ENCODE data around the gene KLK5.
"Not testable (repeated sequence)": the region's sequence is repeated elsewhere in the genome, so short reads cannot be mapped to it uniquely, and the experiment has no call there.

KLK5 gene

DNA sequence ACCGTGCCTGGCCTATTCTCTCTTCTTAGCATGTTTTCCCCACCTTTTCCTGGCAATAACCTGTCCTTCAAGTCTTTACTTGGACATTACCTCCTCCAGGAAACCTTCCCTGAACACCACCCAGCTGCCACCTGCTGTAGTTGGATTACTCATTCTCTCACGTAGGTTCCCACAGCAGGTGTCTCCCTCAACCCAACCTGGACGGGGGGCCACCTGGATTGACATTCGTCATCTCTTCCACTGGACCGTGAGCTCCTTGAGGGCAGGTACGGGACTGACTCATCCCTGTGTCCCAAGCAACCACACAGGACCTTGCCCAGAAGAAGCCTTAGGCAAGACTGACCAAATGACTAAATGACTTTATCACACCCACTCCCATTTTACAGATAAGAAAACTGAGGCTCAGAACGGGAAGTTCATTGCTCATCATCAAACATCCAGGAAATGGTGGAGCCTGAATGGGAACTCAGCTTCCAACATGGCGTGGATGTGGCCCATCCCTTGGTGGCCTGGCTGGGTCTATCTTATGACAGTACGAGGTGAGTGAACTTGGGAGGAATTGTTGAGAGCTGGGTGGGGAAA, 20.0 kb upstream of the KLK5 start:
- Histone ChIP-seq H3K9ac (ENCODE audit: low read depth in 1 of 2, low read length in 2 of 2) (no peak overlapping the region), H3K27ac (ENCODE audit: low read depth in 2 of 2, low read length in 2 of 2) (no peak overlapping the region), H3K27me3 (ENCODE audit: control insufficient read depth in 2 of 2, insufficient read depth in 2 of 2, low read length in 2 of 2) (peaks cover 3 to 7% of the 10 kb centered on the region in 2 donors), H3K4me3 (ENCODE audit: low read length in 2 of 2) (no peak overlapping the region), H3K36me3 (ENCODE audit: control insufficient read depth in 2 of 2, insufficient read depth in 2 of 2, low read length in 2 of 2) (no peaks in the 10 kb centered on the region), H3K4me1 (ENCODE audit: control insufficient read depth in 2 of 2, insufficient read depth in 2 of 2, low read length in 2 of 2) (no peaks in the 10 kb centered on the region), H3K9me3 (ENCODE audit: control insufficient read depth in 2 of 2, low read length in 2 of 2) (no peaks in the 10 kb centered on the region)

DNA sequence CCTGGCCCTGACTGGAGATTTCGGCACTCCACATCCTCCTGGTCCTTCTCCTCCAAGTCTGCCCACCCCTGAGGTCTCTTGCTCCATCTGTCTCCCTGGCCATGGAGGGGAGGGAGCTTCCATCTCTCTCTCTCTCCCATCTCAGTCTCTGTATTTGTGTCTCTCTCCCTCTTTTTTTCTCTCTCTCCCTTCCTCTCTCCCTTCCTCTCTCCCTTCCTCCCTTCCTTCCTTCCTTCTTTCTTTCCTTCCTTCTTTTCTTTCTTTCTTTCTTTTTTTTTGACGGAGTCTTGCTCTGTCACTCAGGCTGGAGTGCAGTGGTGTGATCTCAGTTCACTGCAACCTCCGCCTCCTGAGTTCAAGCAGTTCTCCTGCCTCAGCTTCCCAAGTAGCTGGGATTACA, 17.0 kb upstream of the KLK5 start:
- H3K9me3 ChIP-seq (ENCODE audit: control insufficient read depth in 2 of 2, low read length in 2 of 2); H3K4me1 ChIP-seq (ENCODE audit: control insufficient read depth in 2 of 2, insufficient read depth in 2 of 2, low read length in 2 of 2); H3K36me3 ChIP-seq (ENCODE audit: control insufficient read depth in 2 of 2, insufficient read depth in 2 of 2, low read length in 2 of 2); H3K27me3 ChIP-seq (ENCODE audit: control insufficient read depth in 2 of 2, insufficient read depth in 2 of 2, low read length in 2 of 2); H3K27ac ChIP-seq (ENCODE audit: low read depth in 2 of 2, low read length in 2 of 2); H3K9ac ChIP-seq (ENCODE audit: low read depth in 1 of 2, low read length in 2 of 2); H3K4me3 ChIP-seq (ENCODE audit: low read length in 2 of 2): not testable (repeated sequence)

DNA sequence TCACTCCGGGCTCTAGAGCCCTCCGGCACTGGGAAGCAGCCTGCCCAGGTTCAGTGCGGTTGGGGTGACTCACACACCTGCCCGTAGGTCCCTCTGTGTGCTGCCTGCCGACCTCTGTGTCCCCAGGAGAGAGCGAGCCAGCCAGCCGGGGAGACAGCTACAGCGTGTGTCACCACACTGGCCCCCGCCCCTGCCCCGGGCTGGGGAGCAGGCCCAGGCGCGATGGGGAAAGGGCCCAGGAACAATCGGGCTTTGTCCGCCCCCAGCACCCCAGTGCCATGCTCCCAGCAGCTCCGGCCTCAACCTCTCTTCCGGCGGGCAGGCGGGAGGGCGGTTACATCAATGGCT, 16.5 kb upstream of the KLK5 start, which contains the start of gene KLK6:
TSS of gene KLK6 (minus strand) at position 179 of the 348 bp plus-strand sequence. CDS start 1,487 bp downstream, outside the sequence.
- no peak within 1 kb of the TSS for H3K9ac ChIP-seq (ENCODE audit: low read depth in 1 of 2, low read length in 2 of 2)
- no peak within 1 kb of the TSS for H3K4me3 ChIP-seq (ENCODE audit: low read length in 2 of 2)

DNA sequence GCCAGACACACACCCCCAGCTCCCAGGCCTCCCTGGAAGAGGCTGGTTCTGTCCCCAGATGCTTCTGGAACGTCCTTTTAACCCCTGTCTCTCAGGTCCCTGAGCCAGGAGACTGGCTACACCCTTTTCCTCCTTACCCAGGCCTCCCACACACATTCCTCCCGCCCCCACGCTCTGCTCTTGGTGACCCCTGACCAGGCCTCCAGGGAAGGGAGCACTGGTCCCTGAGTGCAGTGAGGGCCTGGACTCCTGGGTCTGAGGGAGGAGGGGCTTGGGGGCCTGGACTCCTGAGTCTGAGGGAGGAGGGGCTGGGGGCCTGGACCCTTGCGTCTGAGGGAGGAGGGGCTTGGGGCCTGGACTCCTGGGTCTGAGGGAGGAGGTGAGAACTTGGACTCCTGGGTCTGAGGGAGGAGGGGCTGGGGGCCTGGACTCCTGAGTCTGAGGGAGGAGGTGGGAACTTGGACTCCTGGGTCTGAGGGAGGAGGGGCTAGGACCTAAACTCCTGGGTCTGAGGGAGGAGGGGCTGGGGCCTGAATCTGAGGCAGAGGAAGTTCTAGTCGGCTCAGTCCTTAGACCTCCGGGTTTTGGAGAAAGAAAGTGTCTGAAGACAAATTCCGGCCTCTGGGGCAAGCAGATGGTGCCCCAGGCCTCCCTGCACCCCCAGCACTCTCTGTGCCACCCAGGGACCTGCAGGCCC, 16.0 kb upstream of the KLK5 start:
- Histone ChIP-seq H3K4me1 (ENCODE audit: control insufficient read depth in 2 of 2, insufficient read depth in 2 of 2, low read length in 2 of 2) (no peaks in the 10 kb centered on the region), H3K27me3 (ENCODE audit: control insufficient read depth in 2 of 2, insufficient read depth in 2 of 2, low read length in 2 of 2) (peaks cover 1 to 3% of the 10 kb centered on the region in 2 donors), H3K4me3 (ENCODE audit: low read length in 2 of 2) (no peak overlapping the region), H3K9me3 (ENCODE audit: control insufficient read depth in 2 of 2, low read length in 2 of 2) (no peaks in the 10 kb centered on the region), H3K36me3 (ENCODE audit: control insufficient read depth in 2 of 2, insufficient read depth in 2 of 2, low read length in 2 of 2) (no peaks in the 10 kb centered on the region), H3K9ac (ENCODE audit: low read depth in 1 of 2, low read length in 2 of 2) (no peak overlapping the region), H3K27ac (ENCODE audit: low read depth in 2 of 2, low read length in 2 of 2) (no peak overlapping the region)

More for the DNA sequence above, 16.5 kb upstream of the KLK5 start, which contains the start of gene KLK6:
- no peaks in the 10 kb centered on the region for H3K9me3 ChIP-seq (ENCODE audit: control insufficient read depth in 2 of 2, low read length in 2 of 2)
- H3K36me3 ChIP-seq (ENCODE audit: control insufficient read depth in 2 of 2, insufficient read depth in 2 of 2, low read length in 2 of 2): no peaks in the 10 kb centered on the region
- H3K27ac ChIP-seq (ENCODE audit: low read depth in 2 of 2, low read length in 2 of 2): no peak within 1 kb of the TSS
- peaks cover 1 to 3% of the 10 kb centered on the region in 2 donors for H3K27me3 ChIP-seq (ENCODE audit: control insufficient read depth in 2 of 2, insufficient read depth in 2 of 2, low read length in 2 of 2)
- no peaks in the 10 kb centered on the region for H3K4me1 ChIP-seq (ENCODE audit: control insufficient read depth in 2 of 2, insufficient read depth in 2 of 2, low read length in 2 of 2)

DNA sequence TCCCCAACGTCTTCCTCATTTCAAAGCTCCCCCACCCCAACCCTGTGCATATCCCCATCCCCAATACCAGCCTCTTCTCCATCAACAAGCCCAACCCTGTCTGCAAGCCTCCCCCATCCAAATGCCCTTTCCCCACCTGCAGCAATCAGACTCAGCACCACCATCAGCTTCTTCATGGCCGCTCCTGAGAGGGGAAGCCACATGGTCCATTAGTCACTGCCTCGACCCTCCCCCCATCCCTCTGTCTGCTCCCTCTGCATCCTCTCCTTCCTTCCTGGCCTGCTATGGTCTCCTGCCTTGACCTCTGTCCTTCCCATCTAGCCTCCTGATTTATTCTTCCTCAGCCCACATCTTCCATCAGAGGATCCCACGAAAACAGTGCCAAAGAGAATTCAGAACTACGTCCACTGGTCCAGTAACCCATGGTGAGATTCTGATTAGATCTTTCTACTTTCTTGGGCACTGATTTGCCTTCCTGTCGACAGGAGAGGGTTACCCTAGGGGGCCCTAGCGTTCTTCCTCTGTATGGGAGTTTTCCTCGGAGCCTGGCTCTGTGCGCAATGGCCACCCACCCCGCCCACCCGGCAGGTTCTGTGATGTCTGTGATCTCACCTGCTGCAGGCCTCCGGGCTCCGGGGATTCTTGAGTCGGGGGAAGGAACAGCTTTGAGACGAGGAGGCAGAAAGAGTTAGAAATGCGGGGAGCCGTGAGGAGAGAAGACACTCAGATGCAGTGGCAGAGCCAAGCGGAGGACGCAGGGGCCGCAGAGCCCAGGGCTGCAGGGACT, 15.3 kb upstream of the KLK5 start:
- no peak overlapping the region for H3K4me3 ChIP-seq (ENCODE audit: low read length in 2 of 2)
- no peak overlapping the region for H3K9ac ChIP-seq (ENCODE audit: low read depth in 1 of 2, low read length in 2 of 2)

DNA sequence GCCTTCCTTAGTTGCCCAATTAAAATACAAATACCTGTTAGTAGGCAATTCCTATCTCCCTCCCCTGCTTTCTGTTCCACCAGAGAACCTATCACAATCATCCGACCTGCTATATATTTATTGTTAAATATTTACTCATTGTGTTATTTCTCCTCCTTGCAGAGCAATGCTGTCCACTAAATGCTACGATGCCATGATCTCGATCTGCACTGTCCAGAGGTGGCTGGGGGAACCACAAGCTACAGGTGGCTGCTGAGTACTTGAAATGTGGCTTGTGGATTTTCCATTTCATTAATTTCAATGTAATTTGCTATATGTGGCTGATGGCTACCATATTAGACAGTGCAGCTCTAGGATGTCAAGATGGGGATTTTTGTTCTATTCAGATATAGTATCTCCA, 11.4 kb upstream of the KLK5 start:
- no peaks in the 10 kb centered on the region for H3K9me3 ChIP-seq (ENCODE audit: control insufficient read depth in 2 of 2, low read length in 2 of 2)
- H3K4me3 ChIP-seq (ENCODE audit: low read length in 2 of 2): no peak overlapping the region
- H3K27me3 ChIP-seq (ENCODE audit: control insufficient read depth in 2 of 2, insufficient read depth in 2 of 2, low read length in 2 of 2): no peaks in the 10 kb centered on the region
- H3K27ac ChIP-seq (ENCODE audit: low read depth in 2 of 2, low read length in 2 of 2): no peak overlapping the region
- H3K9ac ChIP-seq (ENCODE audit: low read depth in 1 of 2, low read length in 2 of 2): no peak overlapping the region
- no peaks in the 10 kb centered on the region for H3K36me3 ChIP-seq (ENCODE audit: control insufficient read depth in 2 of 2, insufficient read depth in 2 of 2, low read length in 2 of 2)
- no peaks in the 10 kb centered on the region for H3K4me1 ChIP-seq (ENCODE audit: control insufficient read depth in 2 of 2, insufficient read depth in 2 of 2, low read length in 2 of 2)

More for the DNA sequence above, 15.3 kb upstream of the KLK5 start:
- Histone ChIP-seq H3K4me1 (ENCODE audit: control insufficient read depth in 2 of 2, insufficient read depth in 2 of 2, low read length in 2 of 2) (no peaks in the 10 kb centered on the region), H3K27me3 (ENCODE audit: control insufficient read depth in 2 of 2, insufficient read depth in 2 of 2, low read length in 2 of 2) (peaks cover 1 to 3% of the 10 kb centered on the region in 2 donors), H3K9me3 (ENCODE audit: control insufficient read depth in 2 of 2, low read length in 2 of 2) (no peaks in the 10 kb centered on the region), H3K27ac (ENCODE audit: low read depth in 2 of 2, low read length in 2 of 2) (no peak overlapping the region), H3K36me3 (ENCODE audit: control insufficient read depth in 2 of 2, insufficient read depth in 2 of 2, low read length in 2 of 2) (no peaks in the 10 kb centered on the region)

DNA sequence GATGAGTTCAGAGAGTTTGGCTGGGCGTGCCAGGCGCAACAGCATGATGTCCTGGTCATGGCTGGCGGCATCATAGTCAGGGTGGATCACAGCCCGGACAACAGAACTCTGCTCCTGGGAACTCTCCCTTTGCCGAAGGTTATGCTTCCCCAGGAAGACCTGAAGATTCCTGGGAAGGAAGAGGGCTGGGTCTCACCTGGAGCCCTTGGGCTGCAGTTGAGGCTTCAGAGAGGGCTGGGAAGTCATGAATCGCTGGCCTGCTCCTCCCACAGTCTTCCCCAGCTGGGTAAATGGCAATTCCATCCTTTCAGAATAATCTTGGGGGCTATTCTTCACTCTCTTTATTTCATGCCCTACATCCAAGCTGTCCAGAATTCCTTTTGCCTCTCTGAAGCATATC, 10.5 kb upstream of the KLK5 start:
- Histone ChIP-seq H3K4me3 (ENCODE audit: low read length in 2 of 2) (no peak overlapping the region), H3K36me3 (ENCODE audit: control insufficient read depth in 2 of 2, insufficient read depth in 2 of 2, low read length in 2 of 2) (no peaks in the 10 kb centered on the region), H3K27ac (ENCODE audit: low read depth in 2 of 2, low read length in 2 of 2) (no peak overlapping the region), H3K4me1 (ENCODE audit: control insufficient read depth in 2 of 2, insufficient read depth in 2 of 2, low read length in 2 of 2) (no peaks in the 10 kb centered on the region), H3K9ac (ENCODE audit: low read depth in 1 of 2, low read length in 2 of 2) (no peak overlapping the region), H3K9me3 (ENCODE audit: control insufficient read depth in 2 of 2, low read length in 2 of 2) (no peaks in the 10 kb centered on the region), H3K27me3 (ENCODE audit: control insufficient read depth in 2 of 2, insufficient read depth in 2 of 2, low read length in 2 of 2) (no peaks in the 10 kb centered on the region)

DNA sequence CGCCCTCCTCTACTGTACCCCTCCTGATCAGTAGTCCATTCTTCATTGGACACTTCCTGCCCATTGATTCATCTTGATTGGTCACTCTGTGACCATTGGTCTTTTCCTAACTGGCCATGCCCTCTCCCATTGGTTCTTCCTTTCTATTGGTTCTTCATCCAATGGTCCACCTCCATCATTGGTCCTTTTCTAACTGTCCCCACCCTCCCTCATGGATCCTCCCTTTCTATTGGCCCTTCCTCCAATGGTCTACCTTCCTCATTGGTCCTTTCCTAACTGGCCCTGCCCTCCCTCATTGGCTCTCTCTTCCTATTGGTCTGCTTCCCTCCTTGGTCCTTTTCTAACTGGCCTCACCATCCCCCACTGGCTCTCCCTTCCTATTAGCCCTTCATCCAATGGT, 9.4 kb upstream of the KLK5 start:
- Histone ChIP-seq H3K4me1 (ENCODE audit: control insufficient read depth in 2 of 2, insufficient read depth in 2 of 2, low read length in 2 of 2) (no peaks in the 10 kb centered on the region), H3K9me3 (ENCODE audit: control insufficient read depth in 2 of 2, low read length in 2 of 2) (no peaks in the 10 kb centered on the region), H3K4me3 (ENCODE audit: low read length in 2 of 2) (no peak overlapping the region), H3K27me3 (ENCODE audit: control insufficient read depth in 2 of 2, insufficient read depth in 2 of 2, low read length in 2 of 2) (no peaks in the 10 kb centered on the region), H3K27ac (ENCODE audit: low read depth in 2 of 2, low read length in 2 of 2) (no peak overlapping the region), H3K9ac (ENCODE audit: low read depth in 1 of 2, low read length in 2 of 2) (no peak overlapping the region), H3K36me3 (ENCODE audit: control insufficient read depth in 2 of 2, insufficient read depth in 2 of 2, low read length in 2 of 2) (no peaks in the 10 kb centered on the region)

DNA sequence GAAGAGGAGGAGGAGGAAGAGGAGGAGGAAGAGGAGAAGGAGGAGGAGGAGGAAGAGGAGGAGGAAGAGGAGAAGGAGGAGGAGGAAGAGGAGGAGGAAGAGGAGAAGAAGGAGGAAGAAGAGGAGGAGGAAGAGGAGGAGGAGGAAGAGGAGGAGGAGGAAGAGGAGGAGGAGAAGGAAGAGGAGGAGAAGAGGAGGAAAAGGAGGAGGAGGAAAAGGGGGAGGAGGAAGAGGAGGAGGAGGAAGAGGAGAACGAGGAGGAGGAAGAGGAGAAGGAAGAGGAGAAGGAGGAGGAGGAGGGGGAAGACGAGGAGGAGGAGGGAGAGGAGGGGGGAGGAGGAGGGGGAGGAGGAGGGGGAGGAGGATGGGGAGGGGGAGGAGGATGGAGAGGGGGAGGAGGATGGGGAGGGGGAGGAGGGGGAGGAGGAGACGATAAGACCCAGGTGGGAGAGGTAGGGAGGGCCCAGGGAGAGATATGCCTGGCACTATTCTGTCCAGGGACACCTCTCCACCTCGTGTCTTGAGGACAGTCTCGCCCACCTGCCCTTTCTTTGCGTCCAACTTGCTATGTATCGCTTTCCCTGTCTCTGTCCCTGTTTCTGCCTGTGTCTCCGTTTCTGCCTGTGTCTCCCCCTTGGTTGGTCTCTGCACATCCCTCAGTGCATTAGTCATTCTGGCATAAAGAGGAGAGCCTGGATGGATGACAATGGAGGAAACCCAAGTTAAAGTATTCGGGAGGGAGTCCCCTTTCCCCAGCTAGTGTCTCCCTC, 7.1 kb upstream of the KLK5 start:
- H3K27ac ChIP-seq (ENCODE audit: low read depth in 2 of 2, low read length in 2 of 2): no peak overlapping the region
- no peaks in the 10 kb centered on the region for H3K4me1 ChIP-seq (ENCODE audit: control insufficient read depth in 2 of 2, insufficient read depth in 2 of 2, low read length in 2 of 2)
- H3K9me3 ChIP-seq (ENCODE audit: control insufficient read depth in 2 of 2, low read length in 2 of 2): no peaks in the 10 kb centered on the region
- no peak overlapping the region for H3K4me3 ChIP-seq (ENCODE audit: low read length in 2 of 2)
- no peaks in the 10 kb centered on the region for H3K27me3 ChIP-seq (ENCODE audit: control insufficient read depth in 2 of 2, insufficient read depth in 2 of 2, low read length in 2 of 2)
- no peak overlapping the region for H3K9ac ChIP-seq (ENCODE audit: low read depth in 1 of 2, low read length in 2 of 2)
- no peaks in the 10 kb centered on the region for H3K36me3 ChIP-seq (ENCODE audit: control insufficient read depth in 2 of 2, insufficient read depth in 2 of 2, low read length in 2 of 2)

DNA sequence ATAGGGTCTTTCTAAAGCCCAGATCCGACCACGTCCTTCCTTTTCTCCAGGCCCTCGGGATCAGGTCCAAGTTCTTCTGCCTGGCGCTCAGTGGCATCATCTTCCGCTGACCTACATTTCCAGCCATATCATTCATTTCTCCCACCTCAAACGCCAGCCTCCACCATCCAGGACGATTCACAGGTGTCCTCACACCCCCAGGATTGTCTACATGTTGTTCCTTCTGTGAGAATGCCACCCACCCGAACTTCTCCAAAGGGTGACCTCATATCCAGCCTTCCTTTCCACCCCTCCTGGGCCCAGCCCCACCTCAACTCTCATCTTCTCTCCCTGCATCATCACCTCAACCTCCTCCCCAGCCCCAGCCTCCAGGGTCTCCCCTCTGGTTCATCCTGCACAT, 4.7 kb upstream of the KLK5 start:
- H3K4me1 ChIP-seq (ENCODE audit: control insufficient read depth in 2 of 2, insufficient read depth in 2 of 2, low read length in 2 of 2): no peaks in the 10 kb centered on the region
- H3K4me3 ChIP-seq (ENCODE audit: low read length in 2 of 2): no peak overlapping the region
- no peaks in the 10 kb centered on the region for H3K9me3 ChIP-seq (ENCODE audit: control insufficient read depth in 2 of 2, low read length in 2 of 2)

More for the DNA sequence above, 4.7 kb upstream of the KLK5 start:
- no peak overlapping the region for H3K9ac ChIP-seq (ENCODE audit: low read depth in 1 of 2, low read length in 2 of 2)
- no peak overlapping the region for H3K27ac ChIP-seq (ENCODE audit: low read depth in 2 of 2, low read length in 2 of 2)
- H3K36me3 ChIP-seq (ENCODE audit: control insufficient read depth in 2 of 2, insufficient read depth in 2 of 2, low read length in 2 of 2): no peaks in the 10 kb centered on the region
- no peaks in the 10 kb centered on the region for H3K27me3 ChIP-seq (ENCODE audit: control insufficient read depth in 2 of 2, insufficient read depth in 2 of 2, low read length in 2 of 2)

Measured in mucosa of rectum (tissue), 2 donors.